MCF 10A (cell line): Measurements from ENCODE around the gene ZNF581. TPM values are rescaled to one million over a fixed set of nuclear protein-coding genes. Genes with fewer than 3 reads are reported as not detected.

Source experiments
- BruUV-seq: library from RNA; stranded (reverse); fragments of 400-500 nt; replicated peaks from 2 replicates; lab custom pipeline; 2021; lab: Mats Ljungman, UMichigan
- CTCF ChIA-PET: fragments of 300-600 bp; sonication (Branson Sonifier 250); formaldehyde crosslinking; extraction: SDS; loops from one replicate; lab custom pipeline; 2021; ENCODE audit warnings: antibody characterized with exemption, inconsistent platforms; lab: Yijun Ruan, JAX
- POLR2A ChIA-PET: fragments of 300-600, 350-650 bp; sonication (Branson Sonifier 250); formaldehyde crosslinking; extraction: SDS; loops from one replicate; lab custom pipeline; 2020; ENCODE audit warnings: antibody characterized with exemption, inconsistent platforms; lab: Yijun Ruan, JAX
- DNase-seq: peaks from one replicate; pipeline ENCODE4 v3.0.0-alpha.2; 2018; ENCODE audit not compliant: unreplicated experiment
- H3K27ac Mint-ChIP-seq: one replicate; pipeline ENCODE4 v1.8.0; 2022; ENCODE audit warnings: mild to moderate bottlenecking, low read depth, mixed read lengths; ENCODE audit not compliant: unreplicated experiment
- H3K27me3 Mint-ChIP-seq: one replicate; pipeline ENCODE4 v1.8.0; 2022; ENCODE audit warnings: mixed read lengths; ENCODE audit not compliant: insufficient read depth, unreplicated experiment
- H3K36me3 Mint-ChIP-seq: one replicate; pipeline ENCODE4 v1.8.0; 2022; ENCODE audit warnings: mild to moderate bottlenecking, moderate library complexity, mixed read lengths; ENCODE audit not compliant: insufficient read depth, unreplicated experiment
- H3K4me1 Mint-ChIP-seq: one replicate; pipeline ENCODE4 v1.8.0; 2022; ENCODE audit warnings: mixed read lengths; ENCODE audit not compliant: insufficient read depth, unreplicated experiment
- H3K4me3 Mint-ChIP-seq: one replicate; pipeline ENCODE4 v1.8.0; 2022; ENCODE audit warnings: mild to moderate bottlenecking, moderate library complexity, mixed read lengths; ENCODE audit not compliant: unreplicated experiment
- H3K9me3 Mint-ChIP-seq: one replicate; pipeline ENCODE4 v1.8.0; 2022; ENCODE audit warnings: mixed read lengths; ENCODE audit not compliant: unreplicated experiment
- intact Hi-C: fragments of 100-400 bp; cut with micrococcal nuclease; formaldehyde crosslinking; loops from 2 replicates; pipeline ENCODE4 v1.14.1; 2022
- total RNA-seq: library from RNA; stranded (reverse); gene quantifications from 2 replicates; pipeline ENCODE4 v1.2.3, GENCODE V29; 2022
- TF ChIP-seq, protein P1 (sequence below): fragments of 200-600 bp; IDR thresholded peaks from one replicate; pipeline ENCODE4 v1.8.0; 2022; ENCODE audit warnings: antibody characterized with exemption, mild to moderate bottlenecking; ENCODE audit not compliant: unreplicated experiment

The ZNF581 gene
- total RNA-seq, 1 experiment from 2014 or later = 25.7 TPM

DNA sequence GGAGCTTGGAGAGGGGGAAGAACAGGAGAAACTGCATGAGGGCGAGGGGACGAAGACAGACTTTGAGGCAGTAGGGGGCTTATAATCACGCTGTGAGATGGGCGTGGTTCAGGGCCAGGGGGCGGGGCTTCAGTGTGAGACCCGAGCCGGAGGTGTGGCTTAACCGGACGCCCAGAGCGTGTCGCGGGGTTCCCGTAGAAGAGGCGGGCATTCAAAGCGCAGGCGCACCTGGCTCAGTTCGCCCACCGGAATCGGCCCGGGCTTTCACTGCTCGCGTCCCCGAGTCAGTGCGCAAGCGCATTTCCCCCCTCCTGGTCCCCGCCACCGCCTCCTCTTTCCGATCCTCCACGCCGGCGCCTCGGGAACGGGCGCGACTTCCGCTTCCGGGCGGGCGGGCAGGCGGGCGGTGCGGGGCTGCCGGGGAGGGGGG is 38.2 kb upstream of the ZNF581 start:
- DNase-seq = peak; percentile 99
- no peaks in the 10 kb centered on the region for H3K27me3 Mint-ChIP-seq
- ChIA-PET POLR2A (interaction anchor here (0.7 to 2.2 kb wide), 10 partner anchors 19 to 1142 kb away, joined by 3 to 15 read pairs (median 6); partner anchors contain the start of genes ISOC2, LENG9, U2AF2 and ZNF784), CTCF (interaction anchor here (0.6 to 4.5 kb wide), 21 partner anchors 13 to 138 kb away, joined by 3 to 32 read pairs (median 4); partner anchors contain the start of genes SSC5D and ZNF628)
- H3K36me3 Mint-ChIP-seq = peaks cover 32% of the 10 kb centered on the region
- no peaks in the 10 kb centered on the region for H3K9me3 Mint-ChIP-seq
- H3K27ac Mint-ChIP-seq = peak overlapping the region; percentile 80
- H3K4me3 Mint-ChIP-seq = peak overlapping the region; percentile 84
- TF ChIP-seq, protein P1, sequence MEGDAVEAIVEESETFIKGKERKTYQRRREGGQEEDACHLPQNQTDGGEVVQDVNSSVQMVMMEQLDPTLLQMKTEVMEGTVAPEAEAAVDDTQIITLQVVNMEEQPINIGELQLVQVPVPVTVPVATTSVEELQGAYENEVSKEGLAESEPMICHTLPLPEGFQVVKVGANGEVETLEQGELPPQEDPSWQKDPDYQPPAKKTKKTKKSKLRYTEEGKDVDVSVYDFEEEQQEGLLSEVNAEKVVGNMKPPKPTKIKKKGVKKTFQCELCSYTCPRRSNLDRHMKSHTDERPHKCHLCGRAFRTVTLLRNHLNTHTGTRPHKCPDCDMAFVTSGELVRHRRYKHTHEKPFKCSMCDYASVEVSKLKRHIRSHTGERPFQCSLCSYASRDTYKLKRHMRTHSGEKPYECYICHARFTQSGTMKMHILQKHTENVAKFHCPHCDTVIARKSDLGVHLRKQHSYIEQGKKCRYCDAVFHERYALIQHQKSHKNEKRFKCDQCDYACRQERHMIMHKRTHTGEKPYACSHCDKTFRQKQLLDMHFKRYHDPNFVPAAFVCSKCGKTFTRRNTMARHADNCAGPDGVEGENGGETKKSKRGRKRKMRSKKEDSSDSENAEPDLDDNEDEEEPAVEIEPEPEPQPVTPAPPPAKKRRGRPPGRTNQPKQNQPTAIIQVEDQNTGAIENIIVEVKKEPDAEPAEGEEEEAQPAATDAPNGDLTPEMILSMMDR = no peak
- intact Hi-C loops = loop anchor here (5.0 kb wide), 1 partner anchor 1413 kb away; the partner anchor contains the start of gene TSEN34
- no TSS peak for BruUV-seq
- peaks cover 46% of the 10 kb centered on the region for H3K4me1 Mint-ChIP-seq

DNA sequence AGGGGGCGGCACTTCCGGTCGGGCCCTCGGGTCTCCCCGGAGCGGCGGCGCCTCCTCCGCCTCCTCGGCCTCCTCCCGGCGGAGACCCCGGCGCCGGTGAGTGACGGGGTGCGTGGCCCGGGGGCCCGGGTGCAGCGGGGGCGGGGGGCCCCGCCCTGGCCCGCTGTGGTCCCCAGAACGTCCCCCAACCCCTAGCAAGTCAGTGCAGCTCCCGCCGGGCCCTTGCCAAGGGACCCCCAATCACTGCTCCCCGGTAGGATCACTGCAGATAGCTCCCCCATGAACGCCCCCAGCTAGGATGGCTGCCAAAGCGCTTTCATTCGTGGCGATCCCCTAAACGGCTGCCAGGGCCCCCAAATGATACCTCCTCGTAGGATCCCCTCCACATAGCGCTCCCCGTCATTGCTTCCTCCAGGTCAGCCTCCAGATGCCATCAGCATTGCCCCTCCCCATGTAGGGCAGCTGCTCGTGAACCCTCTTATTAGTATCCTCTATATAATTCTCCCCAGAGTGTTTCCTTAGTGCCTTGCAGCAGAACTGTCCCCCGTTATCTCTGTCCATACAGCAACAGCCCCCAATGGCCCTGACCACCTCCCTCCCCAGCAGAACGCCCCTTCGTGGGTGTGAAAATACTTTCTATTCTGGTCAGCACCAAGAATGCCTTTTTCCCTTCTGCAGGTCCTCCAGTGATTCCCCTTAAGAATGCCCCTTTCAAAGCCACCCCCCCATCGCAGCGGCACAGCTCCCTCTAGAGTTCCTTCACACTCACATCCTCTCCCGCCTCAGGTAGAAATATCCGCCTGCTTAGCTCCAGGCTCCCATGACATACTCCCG is 37.6 kb upstream of the ZNF581 start, which contains the start of gene ZNF865:
ZNF865 (plus strand) TSS at position 11 of the 834 bp plus-strand sequence. CDS start 7,972 bp downstream, outside the sequence.
- TF ChIP-seq, protein P1 = peak; percentile 73
- Mint-ChIP-seq H3K9me3 (no peaks in the 10 kb centered on the region), H3K4me3 (peak within 1 kb of the TSS; percentile 84), H3K4me1 (peaks cover 46% of the 10 kb centered on the region), H3K27ac (peak within 1 kb of the TSS; percentile 83), H3K27me3 (no peaks in the 10 kb centered on the region), H3K36me3 (peaks cover 32% of the 10 kb centered on the region)
- DNase-seq = peak; percentile 87
- intact Hi-C loops = loop anchor here (1.0 to 5.0 kb wide), 3 partner anchors 18 to 1414 kb away; partner anchors contain the start of genes TSEN34 and ZNF784
- ChIA-PET CTCF (interaction anchor here (0.6 to 4.5 kb wide), 33 partner anchors 12 to 465 kb away, joined by 3 to 32 read pairs (median 4); partner anchors contain the start of genes SSC5D, ZNF628 and ZNF784), POLR2A (interaction anchor here (0.7 to 2.2 kb wide), 14 partner anchors 11 to 1143 kb away, joined by 4 to 15 read pairs (median 6); partner anchors contain the start of genes ISOC2, KMT5C, LENG9 and U2AF2)
- BruUV-seq = no TSS peak

DNA sequence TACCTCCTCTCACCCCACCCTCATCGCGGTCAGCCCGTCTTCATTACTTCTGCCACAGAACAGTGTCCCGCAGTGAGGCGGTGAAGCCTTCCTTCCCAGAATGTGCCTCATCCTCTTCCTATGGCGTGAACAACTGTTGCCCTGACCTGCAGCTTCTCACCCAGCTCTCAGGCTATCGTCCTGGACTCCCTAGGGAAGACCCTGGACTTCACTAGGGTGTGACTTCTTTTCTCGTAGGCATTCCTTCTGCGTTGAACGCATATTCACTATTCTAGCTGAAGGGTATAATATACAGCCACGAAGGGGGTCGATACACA is 37.0 kb upstream of the ZNF581 start:
- TF ChIP-seq, protein P1 = no peak
- Mint-ChIP-seq H3K27ac (peak overlapping the region; percentile 83), H3K4me1 (peaks cover 40% of the 10 kb centered on the region), H3K4me3 (peak overlapping the region; percentile 84), H3K36me3 (peaks cover 32% of the 10 kb centered on the region), H3K9me3 (no peaks in the 10 kb centered on the region), H3K27me3 (no peaks in the 10 kb centered on the region)
- POLR2A ChIA-PET = interaction anchor here (0.7 to 2.2 kb wide), 13 partner anchors 11 to 267 kb away, joined by 4 to 15 read pairs (median 6); partner anchors contain the start of genes ISOC2, KMT5C, U2AF2 and ZNF579
- intact Hi-C loops = loop anchor here (1.0 to 5.0 kb wide), 3 partner anchors 18 to 1414 kb away; partner anchors contain the start of genes TSEN34 and ZNF784
- CTCF ChIA-PET = interaction anchor here (0.7 to 4.5 kb wide), 25 partner anchors 12 to 466 kb away, joined by 3 to 32 read pairs (median 5); partner anchors contain the start of genes ZNF628 and ZNF784
- no peak for DNase-seq
- no TSS peak for BruUV-seq
